ENCODE data around the gene STEAP1B.

STEAP1B gene

GRCh38 chr7:22411977-22412693 is 87.9 kb downstream of the STEAP1B start:
- no peaks in the 10 kb centered on the region for H3K36me3 Mint-ChIP-seq (ENCODE audit: insufficient read depth)
- ATAC-seq (replicated peaks), result no peak
- no peak overlapping the region for H3K4me3 Mint-ChIP-seq
- no peak for DNase-seq
- H3K27ac Mint-ChIP-seq, result no peak overlapping the region
- no peaks in the 10 kb centered on the region for H3K4me1 Mint-ChIP-seq (ENCODE audit: low read depth in 2 of 2)
- peaks cover 5 to 28% of the 10 kb centered on the region in 2 donors for H3K27me3 Mint-ChIP-seq
- H3K9me3 Mint-ChIP-seq, result peaks cover 0 to 7% of the 10 kb centered on the region in 2 donors

- peaks cover 0 to 4% of the 10 kb centered on the region in 2 donors for H3K27me3 Mint-ChIP-seq
- no peak overlapping the region for H3K27ac Mint-ChIP-seq
- no peak overlapping the region for H3K4me3 Mint-ChIP-seq
- peaks cover 17 to 18% of the 10 kb centered on the region in 2 donors for H3K4me1 Mint-ChIP-seq (ENCODE audit: low read depth in 2 of 2)
- peaks cover 0 to 7% of the 10 kb centered on the region in 2 donors for H3K9me3 Mint-ChIP-seq
- ATAC-seq (replicated peaks), result no peak
- no peak for DNase-seq
- H3K36me3 Mint-ChIP-seq (ENCODE audit: insufficient read depth), result no peaks in the 10 kb centered on the region
These were observed 93.3 kb downstream of the STEAP1B start for GRCh38 chr7:22406715-22407114.

- no peak for DNase-seq
- Mint-ChIP-seq H3K4me3 (no peak overlapping the region), H3K9me3 (peaks cover 0 to 3% of the 10 kb centered on the region in 2 donors)
These were observed 95.5 kb downstream of the STEAP1B start for GRCh38 chr7:22404421-22405023.

GRCh38 chr7:22403344-22403743 is 96.6 kb downstream of the STEAP1B start:
- Mint-ChIP-seq H3K4me3 (peak overlapping the region; percentile 6 to 37), H3K4me1 (ENCODE audit: low read depth in 2 of 2) (peaks cover 19% of the 10 kb centered on the region in 2 donors), H3K9me3 (no peaks in the 10 kb centered on the region), H3K27me3 (no peaks in the 10 kb centered on the region), H3K36me3 (ENCODE audit: insufficient read depth) (no peaks in the 10 kb centered on the region), H3K27ac (peak overlapping the region; percentile 91 to 94)
- ATAC-seq (replicated peaks), result no peak
- DNase-seq, result no peak

More at GRCh38 chr7:22404421-22405023, 95.5 kb downstream of the STEAP1B start:
- Mint-ChIP-seq H3K27me3 (no peaks in the 10 kb centered on the region), H3K36me3 (ENCODE audit: insufficient read depth) (no peaks in the 10 kb centered on the region), H3K4me1 (ENCODE audit: low read depth in 2 of 2) (peaks cover 19% of the 10 kb centered on the region in 2 donors), H3K27ac (no peak overlapping the region)
- no peak for ATAC-seq (replicated peaks)

- H3K36me3 Mint-ChIP-seq (ENCODE audit: insufficient read depth), result no peaks in the 10 kb centered on the region
- peak; percentile 74 for ATAC-seq (replicated peaks)
- H3K4me1 Mint-ChIP-seq (ENCODE audit: low read depth in 2 of 2), result peaks cover 19% of the 10 kb centered on the region in 2 donors
- no peaks in the 10 kb centered on the region for H3K27me3 Mint-ChIP-seq
- no peaks in the 10 kb centered on the region for H3K9me3 Mint-ChIP-seq
- H3K27ac Mint-ChIP-seq, result peak overlapping the region; percentile 91 to 94
- DNase-seq, result peak in 2 of 3 experiments; percentile 1 to 12
- H3K4me3 Mint-ChIP-seq, result peak overlapping the region; percentile 23 to 49
These were observed 97.7 kb downstream of the STEAP1B start for GRCh38 chr7:22402250-22402649.

GRCh38 chr7:22400936-22401553 is 98.9 kb downstream of the STEAP1B start:
- DNase-seq, result no peak
- Mint-ChIP-seq H3K27me3 (no peaks in the 10 kb centered on the region), H3K4me3 (no peak overlapping the region), H3K27ac (peak overlapping the region; percentile 91 to 94), H3K36me3 (ENCODE audit: insufficient read depth) (no peaks in the 10 kb centered on the region), H3K9me3 (no peaks in the 10 kb centered on the region), H3K4me1 (ENCODE audit: low read depth in 2 of 2) (peaks cover 19% of the 10 kb centered on the region in 2 donors)
- ATAC-seq (replicated peaks), result no peak

- H3K4me1 Mint-ChIP-seq (ENCODE audit: low read depth in 2 of 2), result peaks cover 19% of the 10 kb centered on the region in 2 donors
- H3K36me3 Mint-ChIP-seq (ENCODE audit: insufficient read depth), result no peaks in the 10 kb centered on the region
- no peak overlapping the region for H3K4me3 Mint-ChIP-seq
- ATAC-seq (replicated peaks), result no peak
- DNase-seq, result no peak
- H3K27ac Mint-ChIP-seq, result peak overlapping the region in 1 of 2 donors; percentile 8
- H3K9me3 Mint-ChIP-seq, result no peaks in the 10 kb centered on the region
- no peaks in the 10 kb centered on the region for H3K27me3 Mint-ChIP-seq
These were observed 99.7 kb downstream of the STEAP1B start for GRCh38 chr7:22400150-22400814.

GRCh38 chr7:22399546-22399945 is 100.4 kb downstream of the STEAP1B start:
- H3K9me3 Mint-ChIP-seq, result no peaks in the 10 kb centered on the region
- ATAC-seq (replicated peaks) (no peak), DNase-seq (no peak)
- H3K36me3 Mint-ChIP-seq (ENCODE audit: insufficient read depth), result no peaks in the 10 kb centered on the region
- H3K4me1 Mint-ChIP-seq (ENCODE audit: low read depth in 2 of 2), result peaks cover 19% of the 10 kb centered on the region in 2 donors
- peak overlapping the region in 1 of 2 donors; percentile 8 for H3K27ac Mint-ChIP-seq
- no peak overlapping the region for H3K4me3 Mint-ChIP-seq
- H3K27me3 Mint-ChIP-seq, result no peaks in the 10 kb centered on the region

GRCh38 chr7:22399091-22399490 is 100.9 kb downstream of the STEAP1B start:
- H3K4me1 Mint-ChIP-seq (ENCODE audit: low read depth in 2 of 2), result peaks cover 19% of the 10 kb centered on the region in 2 donors
- H3K9me3 Mint-ChIP-seq, result no peaks in the 10 kb centered on the region
- H3K4me3 Mint-ChIP-seq, result no peak overlapping the region
- H3K27me3 Mint-ChIP-seq, result no peaks in the 10 kb centered on the region
- DNase-seq (no peak), ATAC-seq (replicated peaks) (no peak)
- no peak overlapping the region for H3K27ac Mint-ChIP-seq
- H3K36me3 Mint-ChIP-seq (ENCODE audit: insufficient read depth), result no peaks in the 10 kb centered on the region

- Mint-ChIP-seq H3K36me3 (ENCODE audit: insufficient read depth) (no peaks in the 10 kb centered on the region), H3K27ac (no peak overlapping the region), H3K9me3 (no peaks in the 10 kb centered on the region), H3K27me3 (peaks cover 0 to 9% of the 10 kb centered on the region in 2 donors), H3K4me1 (ENCODE audit: low read depth in 2 of 2) (peaks cover 11 to 12% of the 10 kb centered on the region in 2 donors), H3K4me3 (no peak overlapping the region)
- no peak for DNase-seq
- ATAC-seq (replicated peaks), result no peak
These were observed 102.0 kb downstream of the STEAP1B start for GRCh38 chr7:22397981-22398380.

GRCh38 chr7:22395222-22395621 is 104.8 kb downstream of the STEAP1B start:
- H3K4me1 Mint-ChIP-seq (ENCODE audit: low read depth in 2 of 2), result peaks cover 3 to 7% of the 10 kb centered on the region in 2 donors
- no peak overlapping the region for H3K27ac Mint-ChIP-seq
- ATAC-seq (replicated peaks), result no peak
- DNase-seq, result no peak
- H3K36me3 Mint-ChIP-seq (ENCODE audit: insufficient read depth), result no peaks in the 10 kb centered on the region
- peaks cover 0 to 11% of the 10 kb centered on the region in 2 donors for H3K27me3 Mint-ChIP-seq
- H3K4me3 Mint-ChIP-seq, result no peak overlapping the region
- H3K9me3 Mint-ChIP-seq, result no peaks in the 10 kb centered on the region

- Mint-ChIP-seq H3K4me3 (no peak overlapping the region), H3K36me3 (ENCODE audit: insufficient read depth) (no peaks in the 10 kb centered on the region), H3K4me1 (ENCODE audit: low read depth in 2 of 2) (peaks cover 3 to 7% of the 10 kb centered on the region in 2 donors), H3K27ac (no peak overlapping the region), H3K27me3 (peaks cover 0 to 11% of the 10 kb centered on the region in 2 donors), H3K9me3 (no peaks in the 10 kb centered on the region)
- DNase-seq, result no peak
- no peak for ATAC-seq (replicated peaks)
These were observed 105.2 kb downstream of the STEAP1B start for GRCh38 chr7:22394739-22395138.

GRCh38 chr7:22393913-22394729 is 105.9 kb downstream of the STEAP1B start:
- Mint-ChIP-seq H3K4me1 (ENCODE audit: low read depth in 2 of 2) (peaks cover 3 to 7% of the 10 kb centered on the region in 2 donors), H3K27me3 (peaks cover 0 to 11% of the 10 kb centered on the region in 2 donors), H3K36me3 (ENCODE audit: insufficient read depth) (no peaks in the 10 kb centered on the region), H3K9me3 (no peaks in the 10 kb centered on the region), H3K4me3 (no peak overlapping the region), H3K27ac (no peak overlapping the region)
- DNase-seq (no peak), ATAC-seq (replicated peaks) (no peak)

All from effector memory CD8-positive, alpha-beta T cell (primary cell).